ENCODE results near the gene LSAMP. TPM values are rescaled to one million over a fixed set of nuclear protein-coding genes. Genes with fewer than 3 reads are reported as not detected.

The LSAMP gene
- polyA plus RNA-seq, 1 experiment = 2.7 TPM

GRCh38 chr3:116019254-116019763, 426.0 kb downstream of the LSAMP start:
- H3K36me3 ChIP-seq (ENCODE audit: control insufficient read depth, insufficient read depth, low read length) = no peaks in the 10 kb centered on the region
- DNase-seq (ENCODE audit: low read depth) = no peak
- CTCF ChIA-PET = no interaction called here
- no peak for TF ChIP-seq CTCF (IDR thresholded peaks at IDR 0.05; ENCODE audit: insufficient read depth, low read depth, low read length)
- POLR2A ChIA-PET = no interaction called here
- 0 out of 2 replicates have a peak, but pooled peaks cover 2% of the 10 kb centered on the region for H3K27me3 ChIP-seq (ENCODE audit: control insufficient read depth, insufficient read depth, low read length)
- H3K4me3 ChIP-seq (ENCODE audit: low read depth, low read length) = no peak overlapping the region

- no peak for TF ChIP-seq CTCF (IDR thresholded peaks at IDR 0.05; ENCODE audit: insufficient read depth, low read depth, low read length)
- DNase-seq (ENCODE audit: low read depth) = no peak
- ChIA-PET POLR2A (no interaction called here), CTCF (no interaction called here)
- Histone ChIP-seq H3K36me3 (ENCODE audit: control insufficient read depth, insufficient read depth, low read length) (no peaks in the 10 kb centered on the region), H3K4me3 (ENCODE audit: low read depth, low read length) (no peak overlapping the region), H3K27me3 (ENCODE audit: control insufficient read depth, insufficient read depth, low read length) (0 out of 2 replicates have a peak, but pooled peaks cover 2% of the 10 kb centered on the region)
Observed at GRCh38 chr3:116018646-116019045, 426.6 kb downstream of the LSAMP start.

GRCh38 chr3:116015931-116016330, 429.4 kb downstream of the LSAMP start:
- Histone ChIP-seq H3K27me3 (ENCODE audit: control insufficient read depth, insufficient read depth, low read length) (no peaks in the 10 kb centered on the region), H3K36me3 (ENCODE audit: control insufficient read depth, insufficient read depth, low read length) (no peaks in the 10 kb centered on the region), H3K4me3 (ENCODE audit: low read depth, low read length) (no peak overlapping the region)
- CTCF ChIA-PET = no interaction called here
- no peak for TF ChIP-seq CTCF (IDR thresholded peaks at IDR 0.05; ENCODE audit: insufficient read depth, low read depth, low read length)
- no peak for DNase-seq (ENCODE audit: low read depth)
- POLR2A ChIA-PET = no interaction called here

GRCh38 chr3:116007000-116007399, 438.3 kb downstream of the LSAMP start:
- ChIA-PET CTCF (no interaction called here), POLR2A (no interaction called here)
- DNase-seq (ENCODE audit: low read depth) = no peak
- no peak overlapping the region for H3K4me3 ChIP-seq (ENCODE audit: low read depth, low read length)
- no peak for TF ChIP-seq CTCF (IDR thresholded peaks at IDR 0.05; ENCODE audit: insufficient read depth, low read depth, low read length)
- no peaks in the 10 kb centered on the region for H3K27me3 ChIP-seq (ENCODE audit: control insufficient read depth, insufficient read depth, low read length)
- H3K36me3 ChIP-seq (ENCODE audit: control insufficient read depth, insufficient read depth, low read length) = no peaks in the 10 kb centered on the region

GRCh38 chr3:116005404-116005803, 439.9 kb downstream of the LSAMP start:
- CTCF ChIA-PET = no interaction called here
- POLR2A ChIA-PET = no interaction called here
- TF ChIP-seq CTCF (IDR thresholded peaks at IDR 0.05; ENCODE audit: insufficient read depth, low read depth, low read length) = no peak
- DNase-seq (ENCODE audit: low read depth) = peak; percentile 89
- H3K36me3 ChIP-seq (ENCODE audit: control insufficient read depth, insufficient read depth, low read length) = no peaks in the 10 kb centered on the region
- H3K27me3 ChIP-seq (ENCODE audit: control insufficient read depth, insufficient read depth, low read length) = no peaks in the 10 kb centered on the region
- H3K4me3 ChIP-seq (ENCODE audit: low read depth, low read length) = no peak overlapping the region
